ENCODE results near the gene BRINP2.

DNA sequence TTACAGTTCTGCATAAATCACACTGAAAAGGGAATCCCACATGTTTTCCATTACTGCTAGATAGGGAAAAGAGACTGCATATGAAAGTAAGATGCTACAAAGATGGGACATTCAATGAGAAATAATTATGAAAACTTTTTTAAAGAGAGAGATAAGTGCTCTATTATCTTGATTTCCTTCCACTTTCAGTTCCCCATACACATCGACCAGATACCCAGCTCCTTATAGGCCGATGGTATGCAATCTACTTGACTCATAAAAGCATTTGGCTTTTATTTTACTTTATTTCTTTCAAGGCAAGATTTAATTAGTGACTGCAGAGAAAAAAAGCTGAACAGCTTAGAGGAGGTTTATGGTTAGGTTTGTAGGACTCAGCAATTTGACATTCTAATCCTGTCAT lies 13.1 kb downstream of the BRINP2 start:
- TF ChIP-seq CTCF (IDR thresholded peaks at IDR 0.05) (no peak), POLR2A (IDR thresholded peaks at IDR 0.05) (no peak)

Measured in right lobe of liver (tissue), 4 donors.